GM18873 (cell line): ENCODE results near the gene PPFIA4.

Experiments used
- ATAC-seq: cut with Tn5 transposase; IDR thresholded peaks from one replicate; pipeline ENCODE4 v1.9.1; 2021; ENCODE audit warnings: mild to moderate bottlenecking, moderate library complexity, moderate number of reproducible peaks; ENCODE audit not compliant: unreplicated experiment, low FRiP score

The PPFIA4 gene

GRCh38 chr1:203124011-203124410, 97.7 kb downstream of the PPFIA4 start:
- ATAC-seq, result no peak

- no peak for ATAC-seq
Measured at GRCh38 chr1:203124546-203125317, 98.4 kb downstream of the PPFIA4 start.

GRCh38 chr1:203126151-203126865, 100.0 kb downstream of the PPFIA4 start:
- no peak for ATAC-seq

GRCh38 chr1:203126866-203127665, 100.8 kb downstream of the PPFIA4 start:
- no peak for ATAC-seq

- no peak for ATAC-seq
Measured at GRCh38 chr1:203127666-203128430, 101.6 kb downstream of the PPFIA4 start, which contains the start of gene ADORA1. ADORA1 (plus strand) TSS chr1:203127726; CDS start chr1:203128842, 1,116 bp downstream.

GRCh38 chr1:203128431-203128715, 102.1 kb downstream of the PPFIA4 start:
- no peak for ATAC-seq
